Upper lobe of left lung (tissue), 4 donors: ENCODE data around the gene MED25.

Experiments used
- EP300 ChIP-seq, 4 donors: sonication (generic); formaldehyde crosslinking; IDR thresholded peaks; one replicate each; pipeline ENCODE4 v1.5.1; 2017; ENCODE audit warnings: antibody characterized with exemption in 4 of 4, control low read depth in 2 of 4
- POLR2A ChIP-seq, 4 donors: fragments of 450-650 bp; IDR thresholded peaks; one replicate each; pipeline ENCODE4 v1.5.1; 2016 to 2017; ENCODE audit warnings: antibody characterized with exemption in 4 of 4, mild to moderate bottlenecking in 2 of 4
- POLR2AphosphoS5 ChIP-seq, 2 donors: sonication (generic); formaldehyde crosslinking; IDR thresholded peaks; one replicate each; pipeline ENCODE4 v1.5.1; 2017; ENCODE audit warnings: antibody characterized with exemption in 2 of 2

- TF ChIP-seq POLR2A (IDR thresholded peaks at IDR 0.05) (no peak), POLR2AphosphoS5 (IDR thresholded peaks at IDR 0.05) (no peak), EP300 (IDR thresholded peaks at IDR 0.05) (no peak)
Measured at GRCh38 chr19:49788857-49789256, 29.2 kb upstream of the MED25 start.
